Stimulated activated CD4-positive, alpha-beta T cell treated with anti-CD3 and anti-CD28 coated beads, Interleukin-4, amount 100 ng/mL, for 48 hours (primary cell): ENCODE measurements around the gene PAPSS2.
"Not testable (repeated sequence)": the region's sequence is repeated elsewhere in the genome, so short reads cannot be mapped to it uniquely, and the experiment has no call there.

Experiments used
- DNase-seq, 2 donors: peaks; one replicate each; pipeline ENCODE4 v3.0.0-alpha.2; 2020; ENCODE audit warnings: low read depth in 2 of 2

Gene PAPSS2

DNA sequence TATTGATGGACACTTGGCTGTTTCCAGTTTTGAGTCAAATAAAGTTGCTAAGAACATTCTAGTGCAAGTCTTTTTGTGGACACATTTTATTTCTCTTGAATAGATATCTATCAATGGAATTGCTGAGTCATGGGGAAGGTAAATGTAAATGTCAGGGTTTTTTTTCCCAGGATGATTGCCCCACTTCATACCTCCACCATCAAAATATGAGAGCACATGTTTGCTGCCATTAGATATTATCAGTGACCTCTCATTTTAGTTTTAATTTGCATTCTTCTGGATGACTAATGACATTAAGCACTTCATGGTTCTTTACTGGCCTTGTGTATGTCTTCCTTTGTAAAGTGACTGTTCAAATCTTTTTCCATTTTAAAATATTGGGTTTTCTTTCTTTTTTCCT, 45.7 kb downstream of the PAPSS2 start:
- DNase-seq: no peak

DNA sequence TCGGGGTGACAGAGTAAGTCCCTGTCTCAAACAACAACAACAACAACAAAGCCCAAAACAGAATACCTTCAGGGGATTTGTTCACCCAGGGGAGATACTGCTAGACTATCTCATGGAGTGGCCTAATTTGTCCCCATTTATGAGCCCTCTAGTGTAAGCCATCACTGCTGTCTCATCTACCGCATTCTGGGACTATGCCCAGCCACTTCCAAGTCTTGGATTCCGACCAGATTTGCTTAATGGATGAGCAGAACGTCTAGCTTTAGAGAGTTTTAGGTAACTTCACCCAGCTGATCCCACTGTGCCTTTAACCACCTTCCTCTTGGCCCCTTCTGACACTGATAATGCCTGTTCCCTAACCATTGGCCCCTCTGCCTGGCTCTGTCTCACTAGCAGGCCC, 47.1 kb downstream of the PAPSS2 start:
- DNase-seq: no peak

DNA sequence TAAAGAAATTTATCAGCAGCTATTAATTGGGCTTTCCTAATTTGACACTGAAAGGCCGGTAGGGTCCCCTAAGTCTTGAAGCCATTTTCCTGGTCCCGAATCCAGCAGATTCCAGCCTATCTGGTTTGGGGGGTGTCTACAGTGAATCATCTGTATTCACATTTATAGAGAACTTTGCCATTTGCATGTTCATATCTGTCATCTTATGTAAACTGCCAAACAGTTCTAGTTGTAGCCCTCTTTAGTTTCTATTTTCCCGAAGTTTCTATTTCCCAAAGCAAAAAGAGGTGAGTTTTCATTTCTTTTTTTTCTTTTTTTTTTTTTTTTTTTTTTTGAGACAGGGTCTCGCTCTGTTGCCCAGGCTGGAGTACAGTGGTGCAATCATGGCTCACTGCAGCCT, 47.6 kb downstream of the PAPSS2 start:
- DNase-seq: no peak

DNA sequence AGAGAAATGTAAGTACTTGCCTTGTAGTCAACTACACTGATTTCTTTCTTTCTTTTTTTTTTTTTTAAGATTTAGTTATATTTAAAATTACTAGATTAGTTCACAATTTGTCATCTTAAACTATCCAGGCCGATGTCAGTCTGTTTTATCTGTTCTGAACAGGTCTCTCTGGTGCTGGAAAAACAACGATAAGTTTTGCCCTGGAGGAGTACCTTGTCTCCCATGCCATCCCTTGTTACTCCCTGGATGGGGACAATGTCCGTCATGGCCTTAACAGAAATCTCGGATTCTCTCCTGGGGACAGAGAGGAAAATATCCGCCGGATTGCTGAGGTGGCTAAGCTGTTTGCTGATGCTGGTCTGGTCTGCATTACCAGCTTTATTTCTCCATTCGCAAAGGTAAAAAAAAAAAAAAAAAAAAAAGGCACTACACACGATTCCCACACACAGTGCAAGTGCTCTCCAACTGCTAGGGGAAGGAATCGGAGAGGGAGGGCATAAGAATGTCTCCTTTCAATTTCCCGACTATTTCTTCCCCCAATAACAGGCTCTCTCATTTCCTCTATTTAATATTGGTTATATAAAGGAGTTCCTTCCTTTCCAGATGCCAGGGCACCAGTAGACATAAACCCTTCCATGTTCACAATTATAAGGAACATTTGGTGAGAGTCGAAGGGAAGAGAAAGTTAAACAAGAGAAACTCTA, 53.4 kb downstream of the PAPSS2 start:
- DNase-seq: no peak

DNA sequence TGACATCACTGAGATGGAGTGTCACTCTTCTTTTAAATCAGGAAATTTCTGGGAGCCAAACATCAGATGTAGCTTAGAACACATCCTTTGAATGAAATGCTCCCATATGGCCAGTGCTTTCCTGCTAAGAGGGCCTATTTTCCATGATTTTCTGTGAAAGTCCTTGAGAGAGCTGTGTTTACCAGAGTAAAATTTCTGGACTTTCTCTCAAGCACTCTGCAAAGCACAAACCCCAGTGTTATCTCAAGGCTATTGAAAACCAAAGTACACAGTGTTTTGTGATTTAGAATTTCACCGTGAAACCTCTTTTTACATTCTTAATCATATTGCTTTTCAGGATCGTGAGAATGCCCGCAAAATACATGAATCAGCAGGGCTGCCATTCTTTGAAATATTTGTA, 54.0 kb downstream of the PAPSS2 start:
- DNase-seq: no peak

DNA sequence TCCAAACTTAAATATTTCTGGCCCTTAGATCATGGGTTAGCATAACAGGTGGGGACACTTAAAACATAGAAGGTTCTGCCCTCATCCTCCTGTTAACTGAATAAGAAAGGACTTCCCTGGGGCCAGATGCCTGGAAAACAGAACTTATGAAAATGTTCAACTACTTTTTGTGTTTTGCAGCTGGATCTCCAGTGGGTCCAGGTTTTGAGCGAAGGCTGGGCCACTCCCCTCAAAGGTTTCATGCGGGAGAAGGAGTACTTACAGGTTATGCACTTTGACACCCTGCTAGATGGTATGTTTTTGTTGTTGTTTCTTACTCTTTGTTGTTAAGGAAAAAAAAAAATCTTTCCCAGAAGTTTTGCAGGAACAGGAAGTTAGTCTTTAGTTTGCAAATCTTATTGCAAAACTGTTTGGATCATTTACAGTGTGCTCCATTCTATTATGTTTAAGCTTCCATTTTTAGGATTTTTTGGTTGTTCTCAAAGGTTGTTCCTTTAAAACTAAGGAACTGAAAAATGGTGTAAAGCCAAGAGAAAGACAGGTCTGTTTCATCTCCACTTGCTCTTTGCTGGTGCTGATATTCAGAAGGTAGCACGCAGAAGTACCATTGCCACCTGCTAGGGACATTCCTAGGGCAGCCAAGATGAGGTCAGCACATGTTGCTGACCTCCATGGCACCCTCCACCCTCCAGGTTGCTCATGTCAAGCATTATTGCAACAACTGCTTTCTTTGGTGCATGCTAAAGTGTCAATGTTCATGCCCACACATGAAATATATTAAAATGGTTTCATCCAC, 56.1 kb downstream of the PAPSS2 start:
- no peak for DNase-seq

DNA sequence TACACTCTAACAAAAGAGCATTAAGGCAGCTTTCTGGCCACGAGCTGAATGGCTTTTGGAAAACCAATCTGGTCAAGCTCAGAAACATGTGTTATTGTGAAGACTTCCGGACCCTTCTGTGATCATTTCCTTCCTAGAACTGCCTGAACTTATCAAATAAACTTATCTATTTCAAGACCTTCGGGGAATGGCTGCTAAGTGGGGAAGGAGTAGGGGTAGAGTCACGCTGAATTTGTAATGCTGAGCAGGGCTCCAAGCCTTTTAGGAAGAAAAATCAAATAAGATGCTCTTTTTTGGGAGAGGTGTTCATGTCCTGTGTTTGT, 56.6 kb downstream of the PAPSS2 start:
- no peak for DNase-seq

DNA sequence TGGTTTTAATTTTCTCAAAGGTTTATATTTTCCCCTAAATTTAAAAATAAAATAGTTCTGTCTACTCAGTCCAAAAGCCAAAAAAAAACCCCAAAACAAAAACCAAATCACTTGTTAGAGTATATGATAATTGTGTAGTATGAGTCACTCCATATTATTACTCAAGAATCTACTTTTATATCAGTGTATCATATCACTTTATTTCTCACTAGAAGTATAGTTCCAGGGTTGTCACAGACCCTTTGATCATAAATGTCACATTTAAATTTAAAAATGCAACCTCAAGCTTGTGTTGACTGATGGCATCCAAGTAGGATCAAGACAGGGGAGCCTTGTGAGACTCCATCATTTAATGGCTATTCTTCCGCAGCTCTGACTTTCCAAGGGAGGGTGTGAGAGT, 61.0 kb downstream of the PAPSS2 start:
- no peak for DNase-seq

DNA sequence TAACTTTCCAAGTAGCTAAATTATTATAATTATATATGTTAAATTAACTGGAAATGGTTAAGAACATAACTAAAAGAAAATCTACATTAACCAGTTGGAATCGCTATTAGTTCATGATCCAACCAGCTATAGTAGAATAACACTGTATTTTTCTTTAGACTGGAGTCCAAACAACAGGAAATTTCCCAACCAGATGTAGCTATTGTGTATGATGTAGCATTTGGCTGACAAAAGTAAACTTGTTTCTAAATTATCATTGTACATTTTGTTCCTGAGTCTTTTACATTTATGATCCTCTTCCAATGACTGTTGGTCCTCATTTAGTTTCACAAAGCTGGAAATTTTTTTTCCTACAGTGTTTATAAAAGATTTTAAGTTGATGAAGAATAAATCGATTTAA, 62.1 kb downstream of the PAPSS2 start:
- no peak for DNase-seq

DNA sequence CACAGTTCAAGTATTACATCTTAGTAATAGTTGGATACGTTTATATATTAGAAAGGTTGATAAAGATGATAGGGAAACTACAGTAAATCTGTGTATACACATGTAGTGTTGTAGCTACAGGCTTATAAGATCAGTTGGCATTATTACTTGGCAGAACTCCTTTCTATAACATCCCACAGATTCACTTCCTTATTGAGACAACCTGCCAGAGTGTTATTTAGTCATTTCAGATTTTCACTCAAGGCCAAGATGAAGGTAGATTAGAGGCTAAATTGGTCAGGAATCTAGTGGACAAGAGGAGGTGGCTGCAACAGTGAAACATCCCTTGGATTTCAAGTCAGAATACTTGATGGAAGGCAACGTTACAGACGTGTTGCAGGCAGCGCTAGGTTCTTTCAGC, 63.0 kb downstream of the PAPSS2 start:
- no peak for DNase-seq

DNA sequence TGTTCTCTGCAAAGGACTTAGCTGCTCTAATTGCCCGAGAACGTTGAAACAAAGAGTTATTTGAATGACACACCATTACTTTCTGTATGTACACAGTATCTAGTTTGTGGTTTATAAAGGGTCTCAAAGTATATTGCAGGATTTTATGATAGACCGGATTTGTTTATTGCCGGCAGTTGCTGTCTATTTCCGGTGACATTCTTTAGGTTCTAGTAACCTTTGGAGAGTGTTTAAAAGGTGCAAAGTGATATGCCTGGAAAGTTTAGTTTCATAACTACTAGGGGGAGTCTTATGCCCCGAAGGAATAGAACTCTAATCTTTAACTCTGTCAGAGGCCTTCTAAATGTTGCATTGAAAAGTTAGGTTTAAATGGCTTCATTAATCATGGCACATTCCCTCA, 63.8 kb downstream of the PAPSS2 start:
- DNase-seq: no peak

DNA sequence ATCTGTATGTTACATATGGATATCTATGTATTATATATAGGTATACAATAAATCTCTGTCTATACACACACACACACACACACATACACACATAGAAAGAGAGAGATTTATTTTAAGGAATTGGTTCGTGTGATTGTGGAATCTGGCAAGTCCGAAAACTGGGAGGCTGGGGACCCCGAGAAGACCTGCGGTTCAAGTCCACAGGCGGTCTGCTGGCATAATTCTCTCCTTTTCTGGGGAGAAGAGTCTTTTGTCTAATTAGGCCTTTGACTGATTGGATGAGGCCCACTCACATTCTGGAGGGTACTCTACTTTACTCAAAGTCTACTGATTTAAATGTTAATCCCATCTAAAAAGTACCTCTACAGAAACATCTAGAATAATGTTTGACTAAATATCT, 65.1 kb downstream of the PAPSS2 start:
- DNase-seq: no peak

DNA sequence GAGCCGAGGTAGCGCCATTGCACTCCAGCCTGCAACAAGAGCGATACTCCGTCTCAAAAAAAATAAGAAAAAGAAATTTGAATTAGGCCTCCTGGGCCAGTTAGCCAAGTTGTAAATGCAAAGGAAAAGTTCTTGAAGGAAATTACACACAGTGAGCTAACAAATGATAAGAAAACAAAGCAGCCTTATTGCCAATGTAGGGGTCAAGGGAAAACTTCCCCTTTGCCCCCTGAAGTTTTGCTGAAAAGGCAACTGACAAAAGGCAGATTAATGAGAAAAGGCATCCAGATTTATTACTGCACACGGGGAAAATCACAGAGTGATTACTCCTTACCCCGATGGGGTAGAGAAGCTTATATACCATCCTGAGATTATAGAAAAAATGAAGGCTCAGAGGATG, 70.3 kb downstream of the PAPSS2 start:
- no peak for DNase-seq

DNA sequence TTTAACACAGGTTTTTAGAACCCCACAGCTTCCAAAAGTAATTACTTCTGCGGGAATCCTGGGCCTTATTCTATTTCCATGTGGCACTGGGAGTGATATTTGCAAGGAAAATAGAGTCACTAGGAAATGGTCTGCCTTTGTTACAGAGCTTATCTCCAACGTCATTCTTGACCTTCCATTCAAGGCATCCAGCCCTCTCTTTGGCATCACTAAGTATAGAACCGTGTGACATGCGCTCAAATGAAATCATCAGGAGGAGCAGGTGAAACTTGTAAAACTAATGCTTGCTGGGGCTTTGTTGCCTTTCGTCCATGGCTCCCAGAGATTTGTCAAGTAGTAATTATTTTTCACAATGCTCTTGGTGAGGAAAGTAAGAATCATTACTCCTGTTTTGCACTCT, 73.4 kb downstream of the PAPSS2 start:
- DNase-seq: no peak

DNA sequence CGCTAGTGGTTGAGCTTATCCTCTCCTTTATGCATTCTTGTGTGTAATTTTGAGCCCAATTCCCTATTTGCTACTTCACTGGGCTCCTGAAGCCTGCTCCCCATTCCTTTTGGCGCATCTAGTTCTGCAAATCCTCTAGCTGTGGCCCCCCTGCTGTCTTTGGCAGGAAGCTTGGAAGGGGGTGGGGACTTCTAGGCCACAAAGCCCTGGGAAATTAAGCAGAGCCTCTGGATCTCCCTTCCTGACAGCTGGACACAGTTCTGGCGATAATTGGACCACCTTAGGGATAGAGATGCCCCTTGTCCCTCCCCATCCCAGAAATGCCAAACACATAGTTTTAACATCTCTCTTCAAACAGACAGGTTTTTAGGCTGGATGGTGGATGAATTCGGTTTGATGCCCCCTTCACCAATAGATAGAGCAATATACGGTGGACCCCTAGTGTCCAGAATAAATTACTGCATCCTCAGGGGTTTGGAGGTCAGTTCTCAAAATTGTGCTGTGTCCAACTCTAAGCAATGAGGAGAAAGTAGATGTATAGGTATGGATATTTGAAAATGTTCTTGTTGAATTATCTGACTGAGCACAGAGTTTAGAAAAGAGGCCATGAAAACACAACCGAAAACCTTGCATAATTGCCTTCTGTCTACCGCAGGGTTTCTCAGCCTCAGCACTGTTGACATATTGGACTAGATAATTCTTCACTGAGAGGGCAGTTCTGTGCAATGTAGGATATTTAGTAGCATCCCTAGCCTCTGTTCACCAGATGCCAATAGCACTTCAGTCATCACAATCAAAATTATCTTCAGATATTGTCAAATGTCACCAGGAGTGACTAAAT, 75.5 kb downstream of the PAPSS2 start:
- no peak for DNase-seq

DNA sequence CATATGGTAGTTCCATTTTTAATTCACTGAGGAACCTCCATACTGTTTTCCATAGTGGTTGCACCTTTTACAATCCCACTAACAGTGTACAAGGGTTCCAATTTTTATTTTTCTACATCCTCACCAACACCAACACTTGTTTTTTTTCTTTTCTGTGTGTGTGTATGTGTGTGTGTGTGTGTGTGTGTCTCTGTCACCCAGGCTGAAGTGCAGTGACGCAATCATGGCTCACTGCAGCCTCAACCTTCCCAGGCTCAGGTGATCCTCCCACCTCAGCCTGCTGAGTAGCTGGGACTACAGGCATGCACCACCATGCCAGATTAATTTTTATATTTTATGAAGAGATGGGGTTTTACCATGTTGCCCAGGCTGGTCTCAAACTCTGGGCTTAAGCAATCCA, 78.6 kb downstream of the PAPSS2 start:
- not testable (repeated sequence) for DNase-seq

DNA sequence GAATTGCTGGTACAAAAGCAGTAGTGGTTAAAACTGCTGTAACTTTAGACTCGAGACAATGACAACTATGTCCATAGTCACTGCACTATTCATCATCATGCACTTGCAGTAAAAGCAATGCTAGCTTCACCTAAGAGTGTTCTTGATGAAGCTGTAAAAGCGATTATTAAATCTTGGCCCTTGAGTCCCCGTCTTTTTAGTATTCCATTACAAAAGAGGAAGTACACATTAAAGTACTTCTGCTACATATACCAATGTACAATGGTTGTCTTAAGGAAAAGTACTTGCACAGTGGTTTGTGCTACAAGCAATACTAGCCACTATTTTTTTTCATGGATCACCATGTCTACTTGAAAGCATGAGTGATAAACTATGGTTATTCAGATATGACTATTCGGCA, 80.0 kb downstream of the PAPSS2 start:
- DNase-seq: no peak

DNA sequence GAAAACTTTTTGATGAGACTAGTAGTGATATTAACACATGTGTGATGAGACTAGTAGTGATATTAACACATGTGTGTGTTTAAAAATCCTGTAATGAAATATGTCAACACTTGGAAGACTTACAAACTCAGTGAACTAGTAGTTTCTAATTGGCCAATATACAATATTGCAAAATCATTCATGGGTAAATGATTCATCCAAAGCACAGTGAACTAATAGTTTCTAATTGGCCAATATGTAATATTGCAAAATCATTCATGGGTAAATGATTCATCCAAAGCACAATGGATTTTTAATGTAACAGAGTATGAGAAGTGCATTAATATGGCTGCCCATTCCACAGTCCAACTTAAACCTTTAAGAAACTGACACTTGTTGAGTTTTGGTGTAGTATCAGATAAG, 80.6 kb downstream of the PAPSS2 start:
- DNase-seq: no peak

DNA sequence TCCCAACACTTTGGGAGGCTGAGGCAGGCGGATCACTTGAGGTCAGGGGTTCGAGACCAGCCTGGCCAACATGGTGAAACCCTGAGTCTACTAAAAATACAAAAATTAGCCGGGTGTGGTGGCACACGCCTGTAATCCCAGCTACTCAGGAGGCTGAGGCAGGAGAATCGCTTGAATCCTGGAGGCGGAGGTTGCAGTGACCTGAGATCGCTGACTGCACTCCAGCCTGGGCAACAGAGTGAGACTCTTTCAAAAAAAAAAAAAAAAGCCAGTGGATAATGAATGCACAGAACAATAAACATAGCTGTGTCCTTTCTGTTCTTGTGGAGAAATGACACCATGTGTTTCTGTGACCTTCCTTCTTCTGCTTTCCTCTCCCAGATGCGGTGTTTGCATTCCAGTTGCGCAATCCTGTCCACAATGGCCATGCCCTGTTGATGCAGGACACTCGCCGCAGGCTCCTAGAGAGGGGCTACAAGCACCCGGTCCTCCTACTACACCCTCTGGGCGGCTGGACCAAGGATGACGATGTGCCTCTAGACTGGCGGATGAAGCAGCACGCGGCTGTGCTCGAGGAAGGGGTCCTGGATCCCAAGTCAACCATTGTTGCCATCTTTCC, 83.4 kb downstream of the PAPSS2 start:
- DNase-seq: not testable (repeated sequence)

DNA sequence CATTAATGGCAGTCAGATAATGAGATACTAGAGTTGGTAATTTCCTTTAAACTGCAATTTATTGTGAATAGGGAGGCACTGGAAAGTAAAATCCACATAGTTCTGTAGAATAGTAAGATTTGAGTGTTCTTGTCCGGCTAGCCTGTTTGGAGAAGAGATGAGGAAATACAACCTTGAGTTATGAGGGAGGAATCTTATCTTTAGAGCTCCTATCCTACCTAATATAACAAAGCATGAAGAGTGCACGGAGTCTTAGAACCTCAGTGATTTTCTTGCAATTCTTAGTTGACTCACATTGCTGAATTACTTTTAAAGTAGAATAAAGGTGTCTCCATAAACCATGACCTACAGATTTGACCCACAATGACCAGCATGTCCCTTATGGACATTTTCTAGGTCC, 84.9 kb downstream of the PAPSS2 start:
- no peak for DNase-seq

DNA sequence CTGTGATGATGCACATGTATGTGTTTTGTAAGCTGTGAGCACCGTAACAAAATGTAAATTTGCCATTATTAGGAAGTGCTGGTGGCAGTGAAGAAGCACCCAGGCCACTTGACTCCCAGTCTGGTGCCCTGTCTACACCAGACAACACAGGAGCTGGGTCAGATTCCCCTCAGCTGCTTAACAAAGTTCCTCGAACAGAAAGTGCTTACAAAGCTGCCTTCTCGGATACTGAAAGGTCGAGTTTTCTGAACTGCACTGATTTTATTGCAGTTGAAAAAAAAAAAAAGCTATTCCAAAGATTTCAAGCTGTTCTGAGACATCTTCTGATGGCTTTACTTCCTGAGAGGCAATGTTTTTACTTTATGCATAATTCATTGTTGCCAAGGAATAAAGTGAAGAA, 87.2 kb downstream of the PAPSS2 start:
- no peak for DNase-seq

DNA sequence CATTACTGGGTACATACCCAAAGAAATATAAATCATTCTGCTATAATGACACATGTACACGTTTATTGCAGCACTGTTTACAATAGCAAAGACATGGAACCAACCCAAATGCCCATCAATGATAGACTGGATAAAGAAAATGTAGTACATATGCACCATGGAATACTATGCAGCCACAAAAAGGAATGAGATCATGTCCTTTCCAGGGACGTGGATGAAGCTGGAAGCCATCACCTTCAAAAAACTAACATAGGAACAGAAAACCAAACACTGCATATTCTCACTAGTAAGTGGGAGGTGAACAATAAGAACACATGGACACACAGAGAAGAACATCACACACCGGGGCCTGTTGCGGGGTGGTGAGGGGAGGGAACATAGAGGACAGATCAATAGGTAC, 88.6 kb downstream of the PAPSS2 start:
- DNase-seq: not testable (repeated sequence)
